ACC112 (cell line): ENCODE measurements around the gene CLCC1.
"Not testable (repeated sequence)": the region's sequence is repeated elsewhere in the genome, so short reads cannot be mapped to it uniquely, and the experiment has no call there.

Source experiments
- H2AFZ ChIP-seq: fragments of 200-600 bp; sonication (generic); one replicate; pipeline ENCODE4 v1.6.0; 2017; ENCODE audit warnings: antibody characterized with exemption, low read length; ENCODE audit not compliant: unreplicated experiment
- H3K27ac ChIP-seq: fragments of 200-600 bp; sonication (generic); 2 replicates; pipeline ENCODE4 v1.5.1; 2014; ENCODE audit warnings: low read depth, mild to moderate bottlenecking, antibody characterized with exemption, low read length, moderate library complexity
- H3K27me3 ChIP-seq: fragments of 200-600 bp; sonication (generic); 2 replicates; pipeline ENCODE4 v1.6.1; 2014; ENCODE audit warnings: mild to moderate bottlenecking, antibody characterized with exemption, low read length, moderate library complexity, mixed read lengths; ENCODE audit not compliant: insufficient read depth
- H3K36me3 ChIP-seq: fragments of 200-600 bp; sonication (generic); 2 replicates; pipeline ENCODE4 v1.6.1; 2016; ENCODE audit warnings: mild to moderate bottlenecking, antibody characterized with exemption, low read length, moderate library complexity, mixed read lengths; ENCODE audit not compliant: insufficient read depth
- H3K4me1 ChIP-seq: fragments of 200-600 bp; sonication (generic); one replicate; pipeline ENCODE4 v1.6.1; 2016; ENCODE audit warnings: low read length, mixed read lengths; ENCODE audit not compliant: insufficient read depth, unreplicated experiment, control insufficient read depth
- H3K4me3 ChIP-seq: fragments of 200-600 bp; sonication (generic); 2 replicates; pipeline ENCODE4 v1.5.1; 2014; ENCODE audit warnings: mild to moderate bottlenecking, low read depth, low read length
- H3K79me2 ChIP-seq: fragments of 200-600 bp; sonication (generic); one replicate; pipeline ENCODE4 v1.6.0; 2016; ENCODE audit warnings: low read length; ENCODE audit not compliant: control insufficient read depth, unreplicated experiment, insufficient read depth

CLCC1 gene

GRCh38 chr1:108957888-108958287 is 5.4 kb downstream of the CLCC1 start:
- Histone ChIP-seq H3K79me2 (peaks cover 77% of the 10 kb centered on the region), H3K4me1 (peaks cover 6% of the 10 kb centered on the region), H2AFZ (no peak overlapping the region), H3K36me3 (no peaks in the 10 kb centered on the region; the same call in 1 of the 2 replicates), H3K27me3 (no peaks in the 10 kb centered on the region), H3K27ac (no peak overlapping the region), H3K4me3 (no peak overlapping the region)

- peaks cover 66% of the 10 kb centered on the region for H3K79me2 ChIP-seq
- H3K4me1 ChIP-seq, result no peaks in the 10 kb centered on the region
- no peaks in the 10 kb centered on the region for H3K27me3 ChIP-seq
These were observed 7.4 kb downstream of the CLCC1 start for GRCh38 chr1:108955881-108956280.

GRCh38 chr1:108955111-108955510 is 8.2 kb downstream of the CLCC1 start:
- Histone ChIP-seq H2AFZ (no peak overlapping the region), H3K4me3 (no peak overlapping the region), H3K36me3 (no peaks in the 10 kb centered on the region; the same call in 1 of the 2 replicates), H3K27me3 (no peaks in the 10 kb centered on the region), H3K4me1 (no peaks in the 10 kb centered on the region), H3K27ac (no peak overlapping the region), H3K79me2 (peaks cover 62% of the 10 kb centered on the region)

More at GRCh38 chr1:108955881-108956280, 7.4 kb downstream of the CLCC1 start:
- H3K27ac ChIP-seq, result no peak overlapping the region
- H2AFZ ChIP-seq, result no peak overlapping the region
- H3K4me3 ChIP-seq, result no peak overlapping the region
- no peaks in the 10 kb centered on the region; the same call in 1 of the 2 replicates for H3K36me3 ChIP-seq

DNA sequence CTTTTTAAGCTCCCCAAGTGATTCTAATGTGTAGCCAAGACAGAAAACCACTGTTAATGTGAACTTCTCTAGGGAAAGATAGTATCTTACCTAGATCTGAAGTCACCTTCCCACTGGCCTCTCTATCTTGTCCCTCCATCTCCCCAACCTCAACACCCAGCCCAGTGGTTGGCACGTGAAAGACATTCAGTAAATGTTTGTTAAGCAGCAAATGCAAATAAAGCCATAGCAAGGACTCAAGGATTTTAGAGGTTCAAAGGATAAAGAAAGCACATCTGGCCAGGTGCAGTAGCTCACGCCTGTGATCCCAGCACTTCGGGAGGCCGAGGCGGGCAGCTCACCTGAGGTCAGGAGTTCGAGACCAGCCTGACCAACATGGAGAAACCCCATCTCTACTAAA is 9.8 kb downstream of the CLCC1 start:
- no peaks in the 10 kb centered on the region for H3K27me3 ChIP-seq
- no peaks in the 10 kb centered on the region; the same call in 1 of the 2 replicates for H3K36me3 ChIP-seq
- H3K27ac ChIP-seq, result no peak overlapping the region
- peaks cover 9% of the 10 kb centered on the region for H3K4me1 ChIP-seq
- no peak overlapping the region for H2AFZ ChIP-seq
- peaks cover 68% of the 10 kb centered on the region for H3K79me2 ChIP-seq
- no peak overlapping the region for H3K4me3 ChIP-seq

- H3K4me1 ChIP-seq, result peaks cover 18% of the 10 kb centered on the region
- no peak overlapping the region for H3K4me3 ChIP-seq
- no peak overlapping the region for H3K27ac ChIP-seq
- no peaks in the 10 kb centered on the region; the same call in 1 of the 2 replicates for H3K36me3 ChIP-seq
- H3K27me3 ChIP-seq, result no peaks in the 10 kb centered on the region
- peaks cover 52% of the 10 kb centered on the region for H3K79me2 ChIP-seq
- no peak overlapping the region for H2AFZ ChIP-seq
These were observed 12.0 kb downstream of the CLCC1 start for GRCh38 chr1:108951242-108951641.

GRCh38 chr1:108949044-108949443 is 14.2 kb downstream of the CLCC1 start:
- no peak overlapping the region for H3K27ac ChIP-seq
- H3K79me2 ChIP-seq, result peaks cover 35% of the 10 kb centered on the region
- H3K4me3 ChIP-seq, result no peak overlapping the region
- no peaks in the 10 kb centered on the region for H3K27me3 ChIP-seq
- no peaks in the 10 kb centered on the region for H3K36me3 ChIP-seq
- peak overlapping the region; percentile 14 for H2AFZ ChIP-seq
- peaks cover 18% of the 10 kb centered on the region for H3K4me1 ChIP-seq

DNA sequence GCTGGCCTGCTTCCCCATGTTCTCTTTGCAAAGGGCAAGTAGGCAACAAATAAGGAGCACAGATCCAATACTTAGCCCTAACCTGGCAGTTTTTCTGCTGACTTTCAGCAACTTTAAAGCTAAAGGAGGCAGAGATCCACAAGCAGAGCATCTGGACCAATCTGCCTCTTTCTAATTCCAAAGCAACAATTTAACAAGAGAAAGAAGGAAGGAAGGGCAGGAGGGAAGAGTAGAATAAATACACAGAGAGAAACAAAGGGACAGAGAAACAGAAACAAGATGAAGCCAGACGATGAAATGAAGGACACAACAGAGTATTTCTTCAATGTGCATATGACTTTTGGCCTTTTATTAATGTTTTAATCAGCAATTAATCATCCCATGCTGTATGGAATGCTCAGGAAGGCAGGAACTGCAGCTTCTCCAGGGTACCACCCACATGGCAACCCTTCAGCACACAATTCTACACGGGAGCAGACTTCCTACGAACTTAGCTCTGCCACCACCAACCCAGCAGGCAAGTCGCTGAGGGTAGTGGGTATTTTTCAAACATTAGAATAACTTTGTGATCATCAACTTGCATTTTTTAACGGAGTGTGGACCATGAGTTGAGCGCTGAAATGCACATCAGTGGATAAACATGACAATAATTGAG is 15.3 kb downstream of the CLCC1 start:
- Histone ChIP-seq H3K4me3 (peak overlapping the region; percentile 64), H3K79me2 (peaks cover 27% of the 10 kb centered on the region), H3K4me1 (peaks cover 18% of the 10 kb centered on the region), H2AFZ (peak overlapping the region; percentile 55), H3K27me3 (no peaks in the 10 kb centered on the region), H3K27ac (peak overlapping the region; percentile 20; the same call in 1 of the 2 replicates), H3K36me3 (no peaks in the 10 kb centered on the region)

- no peak overlapping the region for H2AFZ ChIP-seq
- H3K79me2 ChIP-seq, result no peaks in the 10 kb centered on the region
- no peaks in the 10 kb centered on the region for H3K27me3 ChIP-seq
- no peak overlapping the region for H3K27ac ChIP-seq
- no peaks in the 10 kb centered on the region for H3K4me1 ChIP-seq
- H3K36me3 ChIP-seq, result peaks cover 25% of the 10 kb centered on the region
- H3K4me3 ChIP-seq, result no peak overlapping the region
These were observed 27.1 kb downstream of the CLCC1 start for GRCh38 chr1:108936170-108936569.

GRCh38 chr1:108933944-108934343 is 29.3 kb downstream of the CLCC1 start:
- no peak overlapping the region for H2AFZ ChIP-seq
- H3K4me3 ChIP-seq, result no peak overlapping the region
- H3K36me3 ChIP-seq, result peaks cover 32% of the 10 kb centered on the region
- H3K27me3 ChIP-seq, result no peaks in the 10 kb centered on the region
- H3K79me2 ChIP-seq, result no peaks in the 10 kb centered on the region
- no peak overlapping the region for H3K27ac ChIP-seq
- no peaks in the 10 kb centered on the region for H3K4me1 ChIP-seq

DNA sequence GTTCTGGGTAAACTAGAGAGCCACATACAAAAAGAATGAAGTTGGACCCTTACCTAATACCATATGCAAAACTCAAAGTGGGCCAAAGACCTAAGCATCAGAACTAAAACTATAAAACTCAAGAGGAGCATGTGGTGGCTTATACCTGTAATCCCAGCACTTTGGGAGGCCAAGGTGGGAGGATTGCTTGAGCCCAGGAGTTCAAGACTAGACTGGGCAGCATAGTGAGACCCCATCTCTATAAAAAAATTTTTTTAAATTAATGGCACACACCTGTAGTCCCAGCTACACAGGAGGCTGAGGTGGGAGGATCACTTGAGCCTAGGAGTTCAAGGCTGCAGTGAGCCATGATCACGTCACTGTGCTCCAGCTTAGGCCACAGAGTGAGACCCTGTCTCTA is 35.7 kb downstream of the CLCC1 start:
- not testable (repeated sequence) for H3K27ac ChIP-seq, H3K4me1 ChIP-seq, H3K79me2 ChIP-seq, H3K4me3 ChIP-seq, H3K27me3 ChIP-seq, H2AFZ ChIP-seq
- H3K36me3 ChIP-seq, result peaks cover 47% of the 10 kb centered on the region

DNA sequence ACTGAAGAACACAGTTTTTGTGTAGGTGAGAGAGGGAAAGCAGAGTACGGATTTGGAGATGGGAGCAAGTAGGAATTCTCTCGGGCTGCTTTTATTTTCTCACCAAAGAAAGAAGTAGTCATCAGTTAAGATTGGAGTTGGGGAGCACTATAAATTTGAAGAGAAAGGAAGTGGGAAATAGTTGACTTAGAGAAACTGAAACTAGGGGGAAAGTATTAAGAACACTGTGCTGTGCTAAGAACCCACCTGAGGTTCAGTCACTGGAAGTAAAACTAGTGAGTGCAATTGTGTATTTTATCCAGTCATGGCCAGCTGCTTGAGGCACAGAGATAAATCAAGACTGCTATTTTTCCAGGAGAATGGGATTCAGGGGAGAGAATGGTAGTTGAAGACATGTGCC is 37.4 kb downstream of the CLCC1 start:
- Histone ChIP-seq H2AFZ (no peak overlapping the region), H3K79me2 (no peaks in the 10 kb centered on the region), H3K27me3 (no peaks in the 10 kb centered on the region), H3K4me1 (no peaks in the 10 kb centered on the region), H3K4me3 (no peak overlapping the region), H3K36me3 (peaks cover 37% of the 10 kb centered on the region), H3K27ac (no peak overlapping the region)
